ENCODE data around the gene TEAD4. TPM values are rescaled to one million over a fixed set of nuclear protein-coding genes. Genes with fewer than 3 reads are reported as not detected.

Gene TEAD4
- total RNA-seq, 4 donors from 2014 or later: 3.7 to 13.4 (median 5.4) TPM

- TF ChIP-seq, protein P1, sequence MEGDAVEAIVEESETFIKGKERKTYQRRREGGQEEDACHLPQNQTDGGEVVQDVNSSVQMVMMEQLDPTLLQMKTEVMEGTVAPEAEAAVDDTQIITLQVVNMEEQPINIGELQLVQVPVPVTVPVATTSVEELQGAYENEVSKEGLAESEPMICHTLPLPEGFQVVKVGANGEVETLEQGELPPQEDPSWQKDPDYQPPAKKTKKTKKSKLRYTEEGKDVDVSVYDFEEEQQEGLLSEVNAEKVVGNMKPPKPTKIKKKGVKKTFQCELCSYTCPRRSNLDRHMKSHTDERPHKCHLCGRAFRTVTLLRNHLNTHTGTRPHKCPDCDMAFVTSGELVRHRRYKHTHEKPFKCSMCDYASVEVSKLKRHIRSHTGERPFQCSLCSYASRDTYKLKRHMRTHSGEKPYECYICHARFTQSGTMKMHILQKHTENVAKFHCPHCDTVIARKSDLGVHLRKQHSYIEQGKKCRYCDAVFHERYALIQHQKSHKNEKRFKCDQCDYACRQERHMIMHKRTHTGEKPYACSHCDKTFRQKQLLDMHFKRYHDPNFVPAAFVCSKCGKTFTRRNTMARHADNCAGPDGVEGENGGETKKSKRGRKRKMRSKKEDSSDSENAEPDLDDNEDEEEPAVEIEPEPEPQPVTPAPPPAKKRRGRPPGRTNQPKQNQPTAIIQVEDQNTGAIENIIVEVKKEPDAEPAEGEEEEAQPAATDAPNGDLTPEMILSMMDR (IDR thresholded peaks at IDR 0.05; ENCODE audit: low read depth): no peak
Measured at GRCh38 chr12:3040663-3041544, 81.7 kb downstream of the TEAD4 start.

DNA sequence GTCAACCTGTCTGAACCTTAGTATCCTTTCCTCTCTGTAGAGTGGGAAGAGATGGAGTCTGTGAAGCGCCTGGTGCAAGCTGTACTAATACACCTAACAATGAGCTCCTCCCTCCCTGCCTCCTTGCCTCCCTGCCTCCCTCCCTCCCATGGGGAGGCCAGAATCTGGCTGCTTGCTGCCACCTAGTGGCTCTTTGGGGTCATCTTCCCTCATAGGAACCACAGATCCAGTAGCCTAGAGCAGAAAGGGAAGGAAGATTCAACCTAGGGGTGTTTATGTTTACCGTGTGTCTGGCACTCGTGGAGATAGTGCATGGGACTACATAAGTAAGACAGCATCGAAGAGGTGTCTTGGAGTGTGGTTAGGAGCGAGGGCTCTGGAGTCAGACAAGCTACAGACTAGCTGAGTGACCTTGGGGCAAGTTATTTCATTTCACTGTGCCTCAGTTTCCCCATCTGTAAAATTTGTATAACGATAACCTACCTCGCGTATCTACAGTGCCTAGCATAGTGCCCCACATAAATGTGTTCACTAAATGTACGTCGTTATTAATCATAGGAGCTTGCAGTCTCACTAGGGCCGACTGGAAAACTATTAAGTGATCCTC, 82.5 kb downstream of the TEAD4 start:
- TF ChIP-seq, protein P1 (IDR thresholded peaks at IDR 0.05; ENCODE audit: low read depth): no peak

- TF ChIP-seq, protein P1 (IDR thresholded peaks at IDR 0.05; ENCODE audit: low read depth): no peak
Measured at GRCh38 chr12:3042394-3042793, 83.2 kb downstream of the TEAD4 start.

DNA sequence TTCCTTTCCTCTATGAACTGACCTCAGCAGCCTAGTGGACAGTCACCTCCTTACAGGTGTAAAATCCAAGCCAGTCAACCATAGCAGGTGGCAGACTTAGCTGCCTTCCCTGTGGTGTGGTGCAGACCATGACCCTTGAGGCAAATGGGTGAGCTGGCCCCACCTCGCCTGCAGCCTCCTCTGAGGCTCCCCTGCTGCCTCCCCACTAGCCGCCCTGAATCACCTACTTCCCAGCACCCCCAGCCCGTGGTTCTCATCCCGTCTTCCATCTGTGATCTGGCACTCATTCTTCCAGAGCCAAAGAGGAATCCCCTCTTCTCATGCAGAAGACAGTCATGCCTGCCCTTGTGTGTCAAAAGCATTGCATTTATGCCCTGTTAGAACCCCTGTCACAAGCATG, 83.6 kb downstream of the TEAD4 start:
- TF ChIP-seq, protein P1 (IDR thresholded peaks at IDR 0.05; ENCODE audit: low read depth): no peak

DNA sequence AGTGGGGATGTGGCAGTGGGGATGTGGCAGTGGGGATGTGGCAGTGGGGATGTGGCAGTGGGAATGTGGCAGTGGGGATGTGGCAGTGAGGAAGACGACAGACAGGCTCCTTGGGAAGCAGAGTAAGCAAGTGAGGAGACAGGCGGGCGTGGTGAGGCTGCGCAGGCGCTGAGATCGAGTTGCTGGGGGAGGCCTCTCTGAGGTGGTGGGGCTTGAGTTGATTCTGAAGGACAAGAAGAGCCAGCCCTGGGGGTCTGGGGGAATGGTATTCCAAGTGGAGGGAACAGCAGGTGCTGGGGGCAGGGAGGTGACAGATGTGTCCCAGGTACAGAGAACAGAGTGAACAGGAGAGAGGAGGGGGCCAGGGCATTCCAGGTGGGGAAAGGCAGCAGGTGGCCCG, 84.2 kb downstream of the TEAD4 start:
- TF ChIP-seq, protein P1 (IDR thresholded peaks at IDR 0.05; ENCODE audit: low read depth): no peak

GRCh38 chr12:3044141-3044630, 85.0 kb downstream of the TEAD4 start:
- TF ChIP-seq, protein P1 (IDR thresholded peaks at IDR 0.05; ENCODE audit: low read depth): no peak

DNA sequence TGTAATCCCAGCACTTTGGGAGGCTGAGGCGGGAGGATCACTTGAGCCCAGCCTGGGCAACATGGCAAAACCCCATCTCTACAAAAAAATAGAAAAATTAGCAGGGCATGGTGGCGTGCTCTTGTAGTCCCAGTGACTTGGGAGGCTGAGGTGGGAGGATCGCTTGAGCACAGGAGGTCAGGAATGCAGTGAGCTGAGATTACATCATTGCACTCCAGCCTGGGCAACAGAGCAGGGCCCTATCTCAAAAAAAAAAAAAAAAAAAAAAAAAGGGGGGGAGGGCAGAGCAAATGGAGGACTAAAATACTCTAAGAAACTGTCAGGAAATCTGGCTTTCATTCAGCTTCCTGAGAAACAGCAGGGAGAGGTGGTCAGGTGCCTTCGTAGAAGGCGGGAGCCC, 86.3 kb downstream of the TEAD4 start:
- TF ChIP-seq, protein P1 (IDR thresholded peaks at IDR 0.05; ENCODE audit: low read depth): no peak

Data from subcutaneous adipose tissue (tissue), 4 donors.